GM12872 (cell line): ENCODE data around the gene SCYGR7.

Experiments
- TF ChIP-seq, protein P1 (sequence below): IDR thresholded peaks from 3 replicates; pipeline ENCODE4 v1.5.1; 2011; ENCODE audit warnings: low read depth, mild to moderate bottlenecking, low read length, moderate library complexity; ENCODE audit not compliant: insufficient read depth

SCYGR7 gene

DNA sequence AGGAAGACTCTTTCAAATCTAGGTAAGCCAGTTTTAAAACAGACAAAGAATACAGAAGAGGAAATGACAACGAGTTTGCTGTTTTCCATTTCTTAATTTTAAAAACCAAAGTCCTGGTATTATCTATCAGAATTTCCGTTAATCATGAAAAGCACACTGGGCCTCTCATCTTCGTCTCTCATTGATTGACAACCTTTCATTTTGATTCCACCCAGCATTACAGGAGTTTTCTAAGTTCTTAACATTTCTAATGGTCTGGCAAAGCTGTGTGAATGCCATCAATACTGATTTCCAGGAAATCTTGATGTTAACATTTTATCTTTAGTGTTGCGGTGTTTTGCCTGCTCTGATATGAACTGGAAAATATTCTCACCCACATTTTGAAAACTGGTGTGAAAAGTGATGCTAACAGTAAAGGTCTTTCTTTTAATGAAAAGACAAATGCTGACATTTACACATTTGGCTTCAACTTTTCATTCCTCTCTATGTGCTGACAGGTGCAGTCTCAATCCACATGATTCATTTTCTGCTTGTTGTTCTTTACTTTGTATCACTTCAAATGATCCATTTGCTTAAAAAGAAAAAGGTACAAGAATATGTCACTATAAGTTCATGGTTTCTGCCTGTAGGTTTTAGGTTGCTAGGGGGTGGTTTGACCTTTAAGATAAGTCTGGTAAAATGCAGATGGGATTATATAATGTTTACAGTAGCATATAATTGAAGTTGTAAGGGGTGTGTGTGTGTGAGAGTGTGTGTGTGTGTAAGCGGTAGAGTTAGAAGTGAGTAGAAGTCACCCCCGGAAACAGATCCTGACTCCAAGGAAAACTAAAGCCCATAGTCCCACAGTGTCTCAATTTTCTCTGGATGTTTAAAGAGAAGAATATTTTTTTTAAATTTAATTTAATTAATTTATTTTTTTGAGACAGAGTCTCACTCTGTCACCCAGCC, 47.0 kb downstream of the SCYGR7 start:
- TF ChIP-seq, protein P1, sequence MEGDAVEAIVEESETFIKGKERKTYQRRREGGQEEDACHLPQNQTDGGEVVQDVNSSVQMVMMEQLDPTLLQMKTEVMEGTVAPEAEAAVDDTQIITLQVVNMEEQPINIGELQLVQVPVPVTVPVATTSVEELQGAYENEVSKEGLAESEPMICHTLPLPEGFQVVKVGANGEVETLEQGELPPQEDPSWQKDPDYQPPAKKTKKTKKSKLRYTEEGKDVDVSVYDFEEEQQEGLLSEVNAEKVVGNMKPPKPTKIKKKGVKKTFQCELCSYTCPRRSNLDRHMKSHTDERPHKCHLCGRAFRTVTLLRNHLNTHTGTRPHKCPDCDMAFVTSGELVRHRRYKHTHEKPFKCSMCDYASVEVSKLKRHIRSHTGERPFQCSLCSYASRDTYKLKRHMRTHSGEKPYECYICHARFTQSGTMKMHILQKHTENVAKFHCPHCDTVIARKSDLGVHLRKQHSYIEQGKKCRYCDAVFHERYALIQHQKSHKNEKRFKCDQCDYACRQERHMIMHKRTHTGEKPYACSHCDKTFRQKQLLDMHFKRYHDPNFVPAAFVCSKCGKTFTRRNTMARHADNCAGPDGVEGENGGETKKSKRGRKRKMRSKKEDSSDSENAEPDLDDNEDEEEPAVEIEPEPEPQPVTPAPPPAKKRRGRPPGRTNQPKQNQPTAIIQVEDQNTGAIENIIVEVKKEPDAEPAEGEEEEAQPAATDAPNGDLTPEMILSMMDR: no peak
